M059J (cell line): ENCODE measurements around the gene TLK2. TPM values are rescaled to one million over a fixed set of nuclear protein-coding genes. Genes with fewer than 3 reads are reported as not detected.

Experiments used
- DNase-seq: peaks from one replicate; pipeline ENCODE4 v3.0.0-alpha.2; 2012; ENCODE audit warnings: low read depth
- total RNA-seq: library from RNA; depleted of rRNA; stranded (reverse); fragments of >200 nt; shearing (Covaris generic); gene quantifications from 2 replicates; pipeline ENCODE4 v1.2.3, GENCODE V29; 2014

Gene TLK2
- total RNA-seq, 1 experiment from 2014 or later: 43.9 TPM

GRCh38 chr17:62628831-62629555 is 150.4 kb downstream of the TLK2 start:
- DNase-seq: peak; percentile 43

- peak; percentile 11 for DNase-seq
These were observed 151.1 kb downstream of the TLK2 start for GRCh38 chr17:62629556-62630364.

- DNase-seq: peak; percentile 57
These were observed 151.9 kb downstream of the TLK2 start for GRCh38 chr17:62630365-62631085.

GRCh38 chr17:62631086-62631935 is 152.7 kb downstream of the TLK2 start:
- DNase-seq: no peak

- no peak for DNase-seq
These were observed 153.6 kb downstream of the TLK2 start for GRCh38 chr17:62631936-62632924.

- no peak for DNase-seq
These were observed 159.2 kb downstream of the TLK2 start for GRCh38 chr17:62637809-62638208.

- no peak for DNase-seq
These were observed 162.5 kb downstream of the TLK2 start for GRCh38 chr17:62641153-62641552.

GRCh38 chr17:62641951-62642350 is 163.3 kb downstream of the TLK2 start:
- no peak for DNase-seq

GRCh38 chr17:62643496-62643895 is 164.9 kb downstream of the TLK2 start:
- DNase-seq: peak; percentile 9

- DNase-seq: no peak
These were observed 166.0 kb downstream of the TLK2 start for GRCh38 chr17:62644487-62645173.

GRCh38 chr17:62648251-62648955 is 169.8 kb downstream of the TLK2 start:
- no peak for DNase-seq

GRCh38 chr17:62648956-62649294 is 170.3 kb downstream of the TLK2 start:
- DNase-seq: no peak

GRCh38 chr17:62649570-62649969 is 170.9 kb downstream of the TLK2 start:
- DNase-seq: no peak

- DNase-seq: peak; percentile 92
These were observed 172.0 kb downstream of the TLK2 start for GRCh38 chr17:62650587-62650986.

- peak; percentile 91 for DNase-seq
These were observed 173.8 kb downstream of the TLK2 start for GRCh38 chr17:62652251-62653001.

GRCh38 chr17:62653002-62653825 is 174.6 kb downstream of the TLK2 start:
- DNase-seq: peak; percentile 83
